H1 (cell line): ENCODE measurements around the gene LFNG. TPM values are rescaled to one million over a fixed set of nuclear protein-coding genes. Genes with fewer than 3 reads are reported as not detected.

Experiments used
- EZH2 ChIP-seq: fragments of 200-600 bp; sonication (generic); IDR thresholded peaks from 2 replicates; pipeline ENCODE4 v1.7.1; 2012; ENCODE audit warnings: low read depth, mild to moderate bottlenecking, moderate library complexity, low read length, inconsistent platforms; ENCODE audit not compliant: severe bottlenecking
- HDAC2 ChIP-seq, 2 experiments: fragments of 300-600 bp in 1 of 2; sonication (generic) in 1 of 2; IDR thresholded peaks; 2 replicates each; pipeline ENCODE4 v1.6.1; 2011 to 2012; ENCODE audit warnings: low read depth in 2 of 2, low read length in 2 of 2, mild to moderate bottlenecking in 2 of 2, moderate library complexity in 2 of 2, borderline replicate concordance in 1 of 2, inconsistent platforms in 1 of 2
- HDAC6 ChIP-seq: IDR thresholded peaks from one replicate; pipeline ENCODE4 v1.7.1; 2012; ENCODE audit warnings: low read depth, mild to moderate bottlenecking, inconsistent platforms, low read length, moderate library complexity
- POLR2A ChIP-seq, 2 experiments: IDR thresholded peaks; 1 replicate in 1 of 2; 2 replicates in 1 of 2; pipeline ENCODE4 v1.6.1; 2011; ENCODE audit warnings: low read depth in 2 of 2, low read length in 2 of 2, mild to moderate bottlenecking in 2 of 2; ENCODE audit errors: control extremely low read depth in 1 of 2
- POU5F1 ChIP-seq: IDR thresholded peaks from 2 replicates; pipeline ENCODE4 v1.6.1; 2011; ENCODE audit warnings: low read depth, mild to moderate bottlenecking, low read length, moderate library complexity
- polyA plus RNA-seq, 7 experiments: library from polyadenylated mRNA; depleted of rRNA in 3 of 7; stranded (reverse) in 5 of 7; unstranded in 2 of 7; fragments of >200 nt in 5 of 7; fragments of 200-250 nt in 2 of 7; gene quantifications; 1 replicate in 5 of 7; 2 replicates in 1 of 7; 4 replicates in 1 of 7; pipeline versions ENCODE4 v1.2.1 to v1.2.3, GENCODE V29; 2011 to 2013; ENCODE audit warnings: missing spikeins in 2 of 7, mixed read lengths in 2 of 7
- total RNA-seq: library from RNA; stranded (reverse); fragmentation: NEBNext Ultra II Directional; extraction: Animal tissue kit (Norgen Biotek cat#: 25700); gene quantifications from 2 replicates; pipeline ENCODE4 v1.2.1, GENCODE V29; 2021

The LFNG gene
- total and polyA plus RNA-seq, 2 of the 8 experiments (the other 6 are each of a cell fraction or from before 2014, with no cell fraction given), result 31.6 to 35.6 TPM

DNA sequence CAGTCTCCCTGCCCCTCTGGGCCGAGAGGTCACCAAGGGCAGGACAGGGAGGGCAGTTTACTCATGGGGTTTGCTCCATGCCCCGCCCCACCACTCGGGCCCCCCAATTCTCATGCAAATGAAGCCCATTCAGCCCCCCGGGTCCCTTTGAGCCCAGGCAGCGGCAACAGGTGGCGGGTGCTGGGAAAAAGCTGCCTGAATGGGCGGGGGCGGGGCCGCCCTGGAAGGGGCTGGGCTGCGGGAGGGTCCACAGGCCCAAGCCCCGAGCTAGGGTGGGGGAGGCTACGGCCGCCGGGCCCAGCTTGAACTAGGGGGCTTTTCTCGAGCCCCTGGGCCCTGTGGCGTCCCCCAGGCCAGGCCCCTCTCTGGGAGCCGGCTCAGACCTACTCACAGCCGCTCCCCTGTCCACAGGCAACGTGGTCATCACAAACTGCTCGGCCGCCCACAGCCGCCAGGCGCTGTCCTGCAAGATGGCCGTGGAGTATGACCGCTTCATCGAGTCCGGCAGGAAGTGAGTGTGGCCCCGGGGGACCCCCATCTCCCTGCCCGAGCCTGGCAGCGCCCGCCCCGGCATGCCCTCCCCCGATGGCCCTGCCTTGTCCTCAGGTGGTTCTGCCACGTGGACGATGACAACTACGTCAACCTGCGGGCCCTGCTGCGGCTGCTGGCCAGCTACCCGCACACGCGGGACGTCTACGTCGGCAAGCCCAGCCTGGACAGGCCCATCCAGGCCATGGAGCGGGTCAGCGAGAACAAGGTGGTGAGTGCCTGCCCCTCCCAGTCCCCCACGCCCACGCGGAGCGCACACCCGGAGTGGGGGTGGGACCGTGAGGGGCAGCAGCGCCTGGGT, 5.5 kb downstream of the LFNG start (continued):
- TF ChIP-seq EZH2 (no peak), POU5F1 (peak; percentile 94), HDAC2 (IDR thresholded peaks at IDR 0.05; ENCODE audit: borderline replicate concordance in 1 of 2, low read depth in 2 of 2, low read length in 2 of 2) (0 out of 4 replicates have a peak, but pooled peaks of 1 of the 2 experiments have one; percentile 42), POLR2A (IDR thresholded peaks at IDR 0.05; ENCODE audit: control extremely low read depth in 1 of 2, low read depth in 2 of 2, low read length in 2 of 2) (no peak; a peak in 1 of 3 replicates), HDAC6 (no peak)
